ENCODE results near the gene PLEKHA7. TPM values are rescaled to one million over a fixed set of nuclear protein-coding genes. Genes with fewer than 3 reads are reported as not detected.
"Not testable (repeated sequence)": the region's sequence is repeated elsewhere in the genome, so short reads cannot be mapped to it uniquely, and the experiment has no call there.

The PLEKHA7 gene, protein sequence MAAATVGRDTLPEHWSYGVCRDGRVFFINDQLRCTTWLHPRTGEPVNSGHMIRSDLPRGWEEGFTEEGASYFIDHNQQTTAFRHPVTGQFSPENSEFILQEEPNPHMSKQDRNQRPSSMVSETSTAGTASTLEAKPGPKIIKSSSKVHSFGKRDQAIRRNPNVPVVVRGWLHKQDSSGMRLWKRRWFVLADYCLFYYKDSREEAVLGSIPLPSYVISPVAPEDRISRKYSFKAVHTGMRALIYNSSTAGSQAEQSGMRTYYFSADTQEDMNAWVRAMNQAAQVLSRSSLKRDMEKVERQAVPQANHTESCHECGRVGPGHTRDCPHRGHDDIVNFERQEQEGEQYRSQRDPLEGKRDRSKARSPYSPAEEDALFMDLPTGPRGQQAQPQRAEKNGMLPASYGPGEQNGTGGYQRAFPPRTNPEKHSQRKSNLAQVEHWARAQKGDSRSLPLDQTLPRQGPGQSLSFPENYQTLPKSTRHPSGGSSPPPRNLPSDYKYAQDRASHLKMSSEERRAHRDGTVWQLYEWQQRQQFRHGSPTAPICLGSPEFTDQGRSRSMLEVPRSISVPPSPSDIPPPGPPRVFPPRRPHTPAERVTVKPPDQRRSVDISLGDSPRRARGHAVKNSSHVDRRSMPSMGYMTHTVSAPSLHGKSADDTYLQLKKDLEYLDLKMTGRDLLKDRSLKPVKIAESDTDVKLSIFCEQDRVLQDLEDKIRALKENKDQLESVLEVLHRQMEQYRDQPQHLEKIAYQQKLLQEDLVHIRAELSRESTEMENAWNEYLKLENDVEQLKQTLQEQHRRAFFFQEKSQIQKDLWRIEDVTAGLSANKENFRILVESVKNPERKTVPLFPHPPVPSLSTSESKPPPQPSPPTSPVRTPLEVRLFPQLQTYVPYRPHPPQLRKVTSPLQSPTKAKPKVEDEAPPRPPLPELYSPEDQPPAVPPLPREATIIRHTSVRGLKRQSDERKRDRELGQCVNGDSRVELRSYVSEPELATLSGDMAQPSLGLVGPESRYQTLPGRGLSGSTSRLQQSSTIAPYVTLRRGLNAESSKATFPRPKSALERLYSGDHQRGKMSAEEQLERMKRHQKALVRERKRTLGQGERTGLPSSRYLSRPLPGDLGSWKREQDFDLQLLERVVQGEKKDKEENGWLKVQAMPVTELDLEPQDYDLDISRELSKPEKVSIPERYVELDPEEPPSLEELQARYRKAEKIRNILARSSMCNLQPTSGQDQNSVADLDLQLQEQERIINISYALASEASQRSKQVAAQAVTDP
- 0.78 TPM in 2 replicates for total RNA-seq
- 1.6 TPM for polyA plus RNA-seq (2012)

DNA sequence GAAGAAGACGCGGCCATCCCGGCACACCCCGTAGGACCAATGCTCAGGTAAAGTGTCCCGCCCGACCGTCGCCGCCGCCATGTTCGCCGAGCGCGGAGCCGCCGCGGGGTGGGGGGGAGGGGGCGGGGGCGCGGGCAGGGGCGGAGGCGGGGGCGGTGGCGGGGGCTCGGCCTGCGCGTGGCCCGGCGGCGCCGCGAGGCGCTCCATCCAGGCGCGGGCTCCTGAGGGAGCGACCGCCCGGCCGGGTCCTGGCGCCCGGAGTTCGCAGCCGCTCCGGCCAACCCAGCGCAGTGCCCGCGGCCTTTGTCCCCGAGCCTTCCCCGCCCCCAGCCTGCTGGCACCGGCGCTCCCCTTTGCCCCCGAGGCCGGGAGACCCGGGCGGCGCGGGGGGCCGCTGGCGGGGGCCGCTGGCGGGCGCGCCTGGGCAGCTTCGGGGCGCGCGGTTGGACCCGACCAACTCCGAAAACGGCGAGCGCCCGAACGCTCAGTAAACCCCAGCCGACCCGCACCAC, at the start of gene PLEKHA7:
Gene PLEKHA7 (minus strand): TSS at position 94 of the 512 bp plus-strand sequence. CDS start 13 bp downstream, at position 81.
- no peak for DNase-seq (ENCODE audit: low read depth)

DNA sequence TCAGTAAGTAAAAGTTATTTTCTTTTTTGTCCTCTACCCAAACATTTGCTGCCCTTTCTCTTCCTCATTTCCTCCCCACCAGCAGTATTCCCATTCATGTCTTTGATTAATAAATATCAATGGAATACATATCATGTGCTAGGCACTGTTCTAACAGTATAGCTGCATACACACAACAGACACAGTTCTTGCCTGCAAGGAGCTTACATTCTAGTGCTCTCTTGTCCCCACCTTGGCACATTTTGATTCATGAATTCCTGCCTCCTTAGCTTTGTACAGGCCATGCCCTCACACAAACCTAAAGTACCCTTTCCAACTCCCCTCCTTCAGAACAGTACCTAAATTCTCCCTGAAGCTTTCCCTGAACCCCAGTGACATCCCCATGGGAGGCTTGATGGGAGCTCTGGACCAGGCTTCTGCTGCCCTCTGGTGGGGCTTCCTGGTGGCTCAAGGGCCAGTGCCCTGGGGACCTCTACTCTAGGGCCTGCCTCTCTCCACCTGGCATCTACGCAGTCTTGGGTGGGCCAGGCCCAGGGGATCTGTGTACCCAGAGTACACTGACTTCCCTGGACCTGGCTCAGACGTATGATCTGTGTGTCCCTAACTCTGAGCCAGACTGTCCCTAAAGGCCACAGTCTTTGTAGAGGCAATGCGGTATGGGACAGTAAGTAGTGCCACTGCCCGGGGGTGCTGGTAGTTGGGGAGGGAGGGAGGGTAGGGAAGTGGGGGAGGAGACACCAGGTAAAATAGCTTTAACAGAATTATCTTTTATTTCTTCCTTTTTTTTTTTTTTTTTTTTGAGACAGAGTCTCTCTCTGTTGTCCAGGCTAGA, 49.2 kb upstream of the PLEKHA7 start:
- peak; percentile 50 for DNase-seq (ENCODE audit: low read depth)

DNA sequence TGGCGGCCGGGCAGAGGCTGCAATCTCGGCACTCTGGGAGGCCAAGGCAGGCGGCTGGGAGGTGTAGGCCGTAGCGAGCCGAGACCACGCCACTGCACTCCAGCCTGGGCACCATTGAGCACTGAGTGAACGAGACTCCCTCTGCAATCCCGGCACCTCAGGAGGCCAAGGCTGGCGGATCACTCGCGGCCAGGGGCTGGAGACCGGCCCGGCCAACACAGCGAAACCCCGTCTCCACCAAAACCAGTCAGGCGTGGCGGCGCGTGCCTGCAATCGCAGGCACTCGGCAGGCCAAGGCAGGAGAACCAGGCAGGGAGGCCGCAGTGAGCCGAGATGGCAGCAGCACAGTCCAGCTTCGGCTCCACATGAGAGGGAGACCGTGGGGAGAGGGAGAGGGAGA, 36.9 kb upstream of the PLEKHA7 start:
- not testable (repeated sequence) for DNase-seq (ENCODE audit: low read depth)

DNA sequence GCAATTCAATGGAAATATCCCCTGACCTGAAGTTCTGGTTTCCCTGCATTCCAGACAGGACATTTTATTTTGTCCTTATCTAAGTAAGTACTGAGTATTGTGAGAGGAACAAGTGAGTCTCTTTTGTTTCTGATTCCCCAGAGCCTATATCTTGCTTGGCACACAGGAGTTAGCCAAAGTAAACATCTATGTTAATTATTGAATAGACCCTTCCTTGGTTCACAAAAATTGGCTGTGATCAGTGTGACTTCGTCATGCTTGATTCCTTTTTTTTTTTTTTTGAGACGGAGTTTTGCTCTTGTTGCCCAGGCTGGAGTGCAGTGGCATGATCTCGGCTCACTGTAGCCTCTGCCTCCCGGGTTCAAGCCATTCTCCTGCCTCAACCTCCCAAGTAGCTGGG, 34.3 kb upstream of the PLEKHA7 start:
- not testable (repeated sequence) for DNase-seq (ENCODE audit: low read depth)

DNA sequence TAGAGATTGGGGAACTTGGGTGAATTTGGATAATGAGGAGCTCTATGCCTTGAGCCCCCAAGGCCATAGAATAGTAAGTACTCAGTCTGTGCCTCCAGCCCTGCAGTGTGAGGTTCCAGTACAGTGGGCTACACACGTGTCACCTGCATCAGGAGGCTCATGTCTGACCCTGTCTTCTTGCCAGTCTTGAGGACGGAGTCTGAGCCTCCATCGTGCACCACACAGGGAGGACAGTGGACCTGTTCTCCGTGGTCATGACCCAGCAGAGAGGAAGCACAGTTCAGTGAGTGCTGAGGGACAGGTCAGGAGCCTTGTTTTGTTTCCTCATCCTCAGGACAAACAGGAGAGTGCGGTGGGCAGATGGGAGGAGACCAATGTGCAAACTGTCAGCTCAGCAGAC, 32.5 kb upstream of the PLEKHA7 start:
- no peak for DNase-seq (ENCODE audit: low read depth)

DNA sequence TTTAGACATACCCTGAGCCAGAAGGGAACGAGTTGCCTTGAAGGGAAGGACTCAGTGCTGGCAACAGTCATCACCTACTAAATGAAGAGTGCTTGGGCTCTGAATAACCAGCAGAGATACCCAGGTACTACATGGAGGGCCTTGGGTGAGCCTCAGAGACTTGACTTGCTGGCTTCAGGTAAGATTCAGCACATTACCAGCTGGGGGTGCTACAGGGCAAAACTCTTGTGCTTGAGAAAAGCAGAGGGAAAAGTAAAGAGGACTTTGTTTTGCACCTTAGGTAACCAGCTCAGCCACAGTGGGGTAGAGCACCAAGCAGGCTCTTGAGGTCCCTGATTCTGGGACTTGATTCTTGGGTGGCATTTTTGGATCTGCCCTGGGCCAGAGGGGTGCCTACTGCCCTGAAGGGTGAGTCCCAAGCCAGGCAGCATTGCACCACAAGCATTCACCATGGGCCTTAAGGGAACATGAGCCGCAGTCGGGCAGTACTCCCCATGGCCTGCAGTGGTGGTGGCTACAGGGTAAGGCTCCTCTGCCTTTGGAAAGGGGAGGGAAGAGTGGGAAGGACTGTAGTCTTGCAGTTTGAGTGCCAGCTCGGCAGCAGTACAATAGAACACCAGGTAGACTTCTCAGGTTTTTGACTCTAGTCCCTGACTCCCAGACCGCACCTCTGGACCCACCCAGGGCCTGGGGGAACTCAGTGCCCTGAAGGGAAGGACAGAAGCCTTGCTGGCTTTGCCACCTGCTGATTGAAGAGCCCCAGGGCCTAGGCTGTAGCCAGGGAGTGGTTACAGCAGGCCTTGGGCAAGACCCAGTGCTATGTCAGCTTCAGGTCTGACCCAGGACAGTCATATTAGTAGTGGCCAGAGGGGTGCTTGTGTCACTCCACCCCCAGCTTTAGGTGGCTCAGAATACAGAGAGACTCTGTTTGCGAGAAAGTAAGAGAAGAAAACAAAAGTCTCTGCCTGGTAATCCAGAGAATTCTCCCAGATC, 22.7 kb upstream of the PLEKHA7 start:
- DNase-seq (ENCODE audit: low read depth) = no peak

DNA sequence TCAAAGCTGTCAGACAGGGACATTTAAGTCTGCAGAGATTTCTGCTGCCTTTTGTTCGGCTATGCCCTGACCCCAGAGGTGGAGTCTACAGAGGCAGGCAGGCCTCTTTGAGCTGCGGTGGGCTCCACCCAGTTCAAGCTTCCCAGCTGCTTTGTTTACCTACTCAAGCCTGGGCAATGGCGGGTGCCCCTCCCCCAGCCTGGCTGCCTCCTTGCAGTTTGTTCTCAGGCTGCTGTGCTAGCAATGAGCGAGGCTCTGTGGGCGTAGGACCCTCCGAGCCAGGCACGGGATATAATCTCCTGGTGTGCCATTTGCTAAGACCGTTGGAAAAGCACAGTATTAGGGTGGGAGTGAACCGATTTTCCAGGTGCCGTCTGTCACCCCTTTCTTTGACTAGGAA, 19.8 kb upstream of the PLEKHA7 start:
- not testable (repeated sequence) for DNase-seq (ENCODE audit: low read depth)

DNA sequence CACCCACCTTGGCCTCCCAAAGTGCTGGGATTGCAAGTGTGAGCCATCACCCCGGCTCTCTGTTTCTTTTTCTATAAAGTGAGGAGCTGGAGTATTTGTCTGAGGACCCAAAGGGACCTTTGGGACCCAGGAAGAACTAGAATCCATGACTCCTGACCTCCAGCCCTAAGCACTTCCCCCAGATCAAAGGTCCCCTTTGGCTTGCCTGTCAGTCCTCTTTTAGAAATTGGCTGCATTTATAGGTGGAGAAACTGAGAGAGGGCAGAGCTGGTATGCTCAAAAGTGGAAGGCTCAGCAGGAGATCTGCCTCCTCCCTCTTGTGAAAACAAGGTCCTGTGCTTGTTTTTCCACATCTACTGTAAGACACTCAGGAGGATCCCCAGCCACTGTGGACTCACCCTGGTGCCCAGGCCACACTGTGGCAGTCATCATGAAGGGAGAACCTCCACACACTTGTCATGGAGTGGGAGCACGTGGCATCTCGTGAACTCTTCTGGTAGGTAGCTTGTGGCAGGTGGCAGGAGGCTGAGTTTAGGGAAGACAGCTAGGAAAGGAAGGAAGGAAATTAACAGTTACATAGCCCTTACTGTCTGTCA, 12.4 kb upstream of the PLEKHA7 start:
- no peak for DNase-seq (ENCODE audit: low read depth)

DNA sequence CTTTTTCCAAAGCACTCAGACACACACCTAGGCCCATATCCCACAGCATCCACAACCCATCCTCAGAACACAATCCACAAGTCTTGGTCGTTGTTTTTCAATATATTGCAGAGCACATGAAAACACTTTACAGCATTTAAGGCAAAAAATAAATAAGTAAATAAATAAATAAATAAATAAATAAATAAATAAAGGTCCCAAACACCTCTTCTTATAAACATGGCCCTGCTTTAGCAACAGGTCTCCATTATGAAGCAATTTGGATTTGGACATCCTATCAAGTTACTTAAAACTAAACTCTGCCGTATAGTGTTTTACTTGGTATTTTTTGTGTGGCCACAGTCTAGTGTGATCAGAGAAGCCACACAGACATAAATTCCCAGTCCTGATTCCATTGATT, 10.7 kb upstream of the PLEKHA7 start:
- no peak for DNase-seq (ENCODE audit: low read depth)

DNA sequence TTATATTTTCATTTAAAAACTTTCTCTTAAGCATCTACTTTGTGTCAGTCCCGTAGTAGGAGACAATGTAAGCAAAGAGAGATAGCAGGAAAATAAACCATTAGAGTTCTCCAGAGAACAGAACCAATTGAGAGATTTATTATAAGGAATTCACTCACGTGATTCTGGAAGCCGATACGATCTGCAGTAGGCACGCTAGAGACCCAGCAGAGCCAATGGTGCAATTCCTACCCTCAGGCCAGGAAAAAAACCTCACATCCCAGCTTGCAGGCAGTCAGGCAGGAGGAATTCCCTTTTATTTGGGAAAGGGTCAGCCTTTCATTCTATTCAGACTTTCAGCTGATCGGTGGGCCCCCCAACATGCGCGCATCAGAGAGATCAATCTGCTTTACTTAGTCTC, 7.3 kb upstream of the PLEKHA7 start:
- DNase-seq (ENCODE audit: low read depth) = no peak

DNA sequence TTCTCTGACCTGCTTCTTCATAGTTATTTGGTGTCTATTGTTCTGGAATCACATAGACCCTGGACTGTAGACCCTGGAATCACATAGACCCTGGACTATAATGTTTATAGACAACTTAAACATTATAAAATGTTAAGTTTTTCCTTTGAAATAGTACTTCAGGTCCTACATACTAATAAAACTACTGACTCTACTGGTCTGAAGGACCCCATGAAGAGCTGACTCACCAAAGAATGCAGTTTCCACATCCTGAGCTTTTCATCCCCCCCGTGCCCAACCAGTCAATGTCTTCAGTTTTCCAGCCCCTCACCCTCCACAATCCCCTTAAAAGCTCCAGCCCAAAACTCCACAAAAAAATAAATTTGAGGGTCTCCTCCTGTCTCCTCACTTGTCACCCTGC, 6.6 kb upstream of the PLEKHA7 start:
- no peak for DNase-seq (ENCODE audit: low read depth)

DNA sequence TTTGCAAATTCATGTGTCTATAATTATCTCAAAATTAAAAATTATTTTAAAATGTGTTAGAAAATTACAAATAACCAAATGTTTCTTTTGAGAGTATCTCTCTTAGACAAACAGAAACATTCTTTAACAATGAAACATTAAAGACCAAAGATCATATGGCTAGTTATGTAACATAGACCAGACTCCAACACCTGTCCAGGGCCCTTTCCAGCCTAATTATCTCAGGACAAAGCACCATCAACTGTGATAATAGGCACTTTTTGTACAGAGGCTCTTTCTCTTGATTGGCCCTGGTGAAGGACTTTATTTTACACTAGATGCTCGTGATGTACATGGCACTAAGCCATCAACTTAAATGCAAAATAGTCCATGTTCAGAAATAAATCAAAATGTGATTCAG, 5.0 kb upstream of the PLEKHA7 start:
- DNase-seq (ENCODE audit: low read depth) = no peak

DNA sequence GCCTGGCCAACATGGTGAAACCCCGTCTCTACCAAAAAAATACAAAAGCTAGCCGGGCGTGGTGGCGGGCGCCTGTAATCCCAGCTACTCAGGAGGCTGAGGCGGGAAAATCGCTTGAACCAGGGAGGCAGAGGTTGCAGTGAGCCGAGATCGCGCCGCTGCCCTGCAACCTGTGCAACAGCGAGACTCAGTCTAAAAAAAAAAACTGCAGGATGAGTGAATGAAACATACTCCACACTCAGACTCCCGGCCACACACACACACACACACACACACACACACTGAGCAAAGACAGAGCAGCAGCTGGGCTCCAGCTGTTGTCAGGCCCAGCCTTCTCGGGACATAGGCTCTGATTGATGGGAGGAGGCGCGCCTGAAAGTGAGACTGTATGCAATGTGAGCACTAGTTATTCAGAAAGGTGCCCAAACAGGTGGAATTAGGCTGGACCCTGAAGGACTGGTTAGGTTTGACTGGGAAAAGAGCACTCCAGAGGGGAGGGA, 1.5 kb upstream of the PLEKHA7 start:
- no peak for DNase-seq (ENCODE audit: low read depth)

DNA sequence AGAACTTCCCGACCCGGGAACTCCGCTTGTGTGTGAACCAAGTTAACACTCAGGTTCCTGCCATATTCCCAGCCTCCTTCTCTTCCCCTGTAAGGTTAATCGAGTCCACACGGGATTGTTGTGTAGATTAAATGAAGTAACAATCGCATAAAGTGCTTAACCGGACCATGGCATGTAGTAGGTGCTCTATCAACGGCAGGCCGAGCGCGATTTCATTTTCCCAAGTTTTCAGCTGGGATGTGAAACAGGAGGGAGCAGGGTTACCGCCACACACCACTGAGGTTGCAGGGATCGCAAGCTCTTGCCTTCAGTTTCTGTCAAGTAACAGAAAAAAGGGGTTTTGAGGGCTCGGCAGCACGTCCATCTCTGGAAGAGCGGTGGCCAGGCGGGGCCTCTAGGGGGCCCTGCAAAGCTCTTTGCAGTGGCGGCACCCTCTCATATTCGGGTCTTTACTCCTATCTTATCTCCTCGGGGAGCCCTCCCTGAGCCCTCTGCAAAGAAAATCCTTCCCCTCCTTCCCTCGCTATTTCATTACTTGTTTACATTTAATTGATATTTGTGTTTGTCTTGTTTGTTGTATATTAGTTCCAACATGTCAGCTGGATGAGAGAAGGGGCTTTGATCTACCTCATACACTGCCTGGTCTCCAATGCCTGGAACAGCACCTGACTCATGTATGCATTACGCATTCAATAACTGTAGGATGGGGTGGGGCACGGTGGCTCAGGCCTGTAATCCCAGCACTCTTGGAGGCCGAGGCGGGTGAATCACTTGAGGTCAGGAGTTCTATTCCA, 816 bp upstream of the PLEKHA7 start:
- no peak for DNase-seq (ENCODE audit: low read depth)

DNA sequence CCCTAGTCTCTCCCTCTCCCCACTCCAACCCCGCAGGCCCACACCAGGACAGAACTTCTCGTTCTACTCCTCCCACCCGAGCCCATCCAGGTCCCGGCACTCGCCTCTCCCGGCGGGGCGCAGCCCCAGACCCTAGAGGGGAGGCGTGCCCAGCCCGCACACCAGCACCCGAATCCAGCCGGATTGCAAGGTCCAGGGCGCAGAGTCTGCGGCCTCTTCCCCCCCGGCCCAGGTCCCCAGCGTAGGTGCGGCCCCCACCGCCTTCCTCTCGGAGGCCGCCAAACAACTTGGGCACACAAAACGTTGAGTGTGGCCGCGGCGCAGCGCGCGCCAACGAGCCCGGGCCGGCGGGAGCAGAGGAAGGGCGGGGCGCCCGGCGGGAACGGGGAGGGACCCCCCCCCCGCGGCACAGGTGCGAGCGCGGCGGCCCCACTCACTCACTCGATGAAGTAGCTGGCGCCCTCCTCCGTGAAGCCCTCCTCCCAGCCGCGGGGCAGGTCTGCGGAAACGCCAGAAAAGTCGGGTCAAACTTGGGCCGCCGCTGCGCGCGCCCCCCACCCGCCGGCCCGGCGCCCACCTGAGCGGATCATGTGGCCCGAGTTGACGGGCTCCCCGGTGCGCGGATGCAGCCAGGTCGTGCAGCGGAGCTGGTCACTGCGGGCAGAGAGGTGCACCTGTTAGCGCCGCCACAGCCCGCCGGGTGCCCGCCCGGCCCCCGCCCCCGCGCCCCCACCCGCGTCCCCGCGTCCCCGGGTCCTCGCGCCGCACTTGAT, 480 bp downstream of the PLEKHA7 start:
- DNase-seq (ENCODE audit: low read depth) = no peak

DNA sequence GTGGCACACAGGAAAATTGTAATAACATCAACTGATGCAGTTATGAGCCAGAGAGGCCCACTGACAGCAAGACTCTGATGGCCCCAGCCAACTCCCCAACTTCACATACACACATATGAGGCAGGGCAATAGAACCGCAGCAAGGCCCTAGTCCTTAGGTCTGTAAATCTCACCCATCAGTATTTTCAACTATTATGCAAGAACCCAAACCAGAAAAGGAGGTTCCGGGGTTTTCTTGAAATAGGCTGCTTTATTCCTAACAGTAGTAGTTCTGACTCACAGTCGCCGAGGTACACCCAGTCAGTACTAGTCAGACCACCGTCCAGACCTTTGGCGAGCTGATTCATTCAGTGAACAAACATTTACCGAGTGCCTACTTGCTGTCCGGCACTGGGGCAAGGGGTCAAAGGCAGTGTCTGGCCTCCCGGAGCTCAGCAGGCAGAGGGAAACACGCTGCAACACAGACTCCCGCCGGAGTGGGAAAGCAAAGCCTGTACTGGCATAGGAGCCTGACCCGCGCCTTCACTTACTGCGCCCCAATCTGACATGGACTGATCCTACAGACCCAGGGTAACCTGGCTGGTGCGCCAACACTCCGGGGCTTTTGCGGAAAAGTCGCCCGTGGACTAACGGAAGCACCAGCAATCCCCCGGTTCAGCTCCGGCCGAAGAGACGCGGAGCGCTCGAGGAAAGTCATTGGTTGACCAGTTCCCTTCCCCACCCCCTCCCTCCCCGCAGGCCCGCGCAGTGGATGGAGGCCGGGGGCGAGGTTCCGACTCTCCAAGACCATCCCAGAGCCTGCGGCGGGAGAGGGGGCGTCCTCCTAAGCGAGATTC, 1.3 kb downstream of the PLEKHA7 start:
- peak; percentile 26 for DNase-seq (ENCODE audit: low read depth)
